ENCODE measurements around the gene LARP1B. TPM values are rescaled to one million over a fixed set of nuclear protein-coding genes. Genes with fewer than 3 reads are reported as not detected.

The LARP1B gene
- total and polyA plus RNA-seq, 2 of the 8 experiments (the other 6 are each of a cell fraction or from before 2014, with no cell fraction given): 10.6 to 47.0 TPM

DNA sequence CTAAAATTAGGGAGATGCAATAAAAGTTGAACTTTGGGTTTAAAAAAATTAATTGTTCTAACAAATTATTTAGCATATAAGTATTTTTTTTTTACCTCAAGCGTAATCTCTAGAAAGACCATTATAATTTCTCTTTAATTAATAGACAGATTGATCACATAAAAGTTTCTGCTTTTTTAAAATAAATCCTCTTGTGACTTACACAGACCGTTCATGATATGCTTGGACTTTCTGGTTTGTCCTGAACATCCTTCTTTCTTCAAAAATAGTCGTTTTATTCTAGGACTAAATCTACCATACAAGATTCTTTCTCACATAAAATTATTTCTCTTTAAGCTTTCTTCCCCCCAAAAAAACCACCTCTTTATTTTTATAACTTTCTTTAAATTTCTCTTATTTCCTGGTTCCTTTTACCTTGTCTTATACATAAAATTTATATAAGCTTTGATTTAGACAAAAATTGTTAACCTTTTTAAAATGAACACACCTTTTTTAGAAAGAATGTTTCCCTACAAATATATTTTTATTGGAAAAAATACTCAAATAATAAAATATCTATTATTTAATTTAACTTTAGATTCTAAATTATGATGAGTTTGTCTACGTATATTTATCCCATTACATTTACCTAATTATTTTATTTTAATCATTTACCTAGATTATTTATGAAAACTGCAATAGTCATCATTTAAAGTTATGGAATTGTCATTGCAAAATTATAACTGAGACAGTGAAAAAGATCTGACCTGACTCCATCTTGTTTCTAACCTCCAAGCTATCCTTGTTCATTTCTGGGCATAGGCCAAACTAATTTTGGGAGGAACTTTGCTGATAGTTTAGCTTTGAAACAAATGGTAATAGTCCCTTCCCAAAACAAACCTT is 188.9 kb downstream of the LARP1B start:
- Histone ChIP-seq H2AFZ (ENCODE audit: low read length) (no peak overlapping the region), H3K18ac (ENCODE audit: extremely low read depth, low read length) (no peak overlapping the region), H2BK15ac (ENCODE audit: low read length) (no peak overlapping the region), H3K4me2 (ENCODE audit: insufficient read depth in 1 of 2, low read depth in 2 of 2, low read length in 2 of 2) (no peak overlapping the region), H4K20me1 (replicated peaks in 1 of 2; ENCODE audit: control insufficient read depth in 1 of 2, insufficient read depth in 2 of 2, low read length in 2 of 2) (no peaks in the 10 kb centered on the region), H2BK12ac (ENCODE audit: low read depth, low read length) (no peak overlapping the region), H3K27ac (ENCODE audit: low read depth, low read length) (no peak overlapping the region), H2AK5ac (ENCODE audit: low read depth, low read length) (no peak overlapping the region), H3K4ac (replicated peaks; ENCODE audit: insufficient read length, low read depth, low read length) (no peak overlapping the region), H3K27me3 (replicated peaks in 1 of 4; ENCODE audit: control insufficient read depth in 3 of 4, extremely low read depth in 1 of 4, insufficient read depth in 3 of 4, low read length in 3 of 4) (no peaks in the 10 kb centered on the region), H2BK20ac (ENCODE audit: low read length) (no peak overlapping the region), H3K79me2 (ENCODE audit: control insufficient read depth in 1 of 2, insufficient read depth in 2 of 2, low read length in 2 of 2) (no peaks in the 10 kb centered on the region), H2BK5ac (ENCODE audit: low read depth, low read length) (no peak overlapping the region), H3K36me3 (ENCODE audit: control insufficient read depth in 2 of 4, insufficient read depth in 4 of 4, low read length in 3 of 4) (peaks cover 0 to 3% (median 0%) of the 10 kb centered on the region in 4 experiments; a peak in 2 of 8 replicates), H3K9me3 (ENCODE audit: insufficient read depth in 2 of 2, low read depth in 1 of 2, low read length in 1 of 2) (peaks cover 14 to 34% of the 10 kb centered on the region in 2 experiments), H3K4me1 (replicated peaks in 1 of 4; ENCODE audit: control insufficient read depth in 3 of 4, insufficient read depth in 4 of 4, low read length in 3 of 4) (peaks cover 0 to 3% (median 0%) of the 10 kb centered on the region in 4 experiments; a peak in 1 of 7 replicates), H3K4me3 (ENCODE audit: extremely low read depth in 1 of 4, insufficient read depth in 2 of 4, low read depth in 3 of 4, low read length in 4 of 4) (no peak overlapping the region), H3K23ac (ENCODE audit: insufficient read length) (no peak overlapping the region), H3K14ac (ENCODE audit: insufficient read length) (no peak overlapping the region), H3K23me2 (ENCODE audit: low read depth, low read length) (no peaks in the 10 kb centered on the region), H3K9ac (replicated peaks in 1 of 4; ENCODE audit: extremely low read depth in 1 of 4, low read depth in 3 of 4, low read length in 3 of 4) (no peak overlapping the region), H4K5ac (ENCODE audit: insufficient read length, low read depth, low read length) (no peak overlapping the region), H3K79me1 (ENCODE audit: low read depth, low read length) (no peaks in the 10 kb centered on the region), H2BK120ac (replicated peaks; ENCODE audit: low read depth, low read length) (no peak overlapping the region), H4K8ac (ENCODE audit: extremely low read depth, insufficient read depth, low read length) (no peak overlapping the region), H3K56ac (replicated peaks; ENCODE audit: insufficient read length, low read depth, low read length) (no peak overlapping the region), H4K91ac (replicated peaks; ENCODE audit: insufficient read length, low read length) (no peak overlapping the region)
- TF ChIP-seq GABPA (IDR thresholded peaks at IDR 0.05; ENCODE audit: borderline replicate concordance, insufficient read depth, low read length): no peak
- TF ChIP-seq YY1 (IDR thresholded peaks at IDR 0.05; ENCODE audit: low read depth, low read length): peak; percentile 12; the same call in 1 of the 2 replicates
- no peak for FAIRE-seq
- 66% methylated on average over 4 of the region's 4 CpGs; no CpG with 5 or more reads in 1 of the 2 experiments for WGBS, 2 experiments (ENCODE audit: extremely low coverage in 1 of 2, insufficient coverage in 1 of 2, insufficient read length in 1 of 2, insufficient replicate concordance in 2 of 2, low coverage in 1 of 2, low lambda C conversion rate in 2 of 2, missing lambda C conversion rate in 1 of 2)
- POLR2A ChIA-PET (ENCODE audit: partially characterized antibody): no interaction called here
- no peak for DNase-seq (ENCODE audit: low read depth in 1 of 2, low spot score in 2 of 2)
- CTCF ChIA-PET (ENCODE audit: partially characterized antibody): no interaction called here

All from H1 (cell line).